GM10847 (cell line): ENCODE data around the gene FAM234B.

Source experiments
- POLR2A ChIP-seq: IDR thresholded peaks from 2 replicates; pipeline ENCODE4 v1.6.1; 2011; ENCODE audit not compliant: insufficient read length; ENCODE audit errors: extremely low read depth

FAM234B gene

GRCh38 chr12:13093848-13094220 is 49.7 kb downstream of the FAM234B start:
- TF ChIP-seq POLR2A: no peak

GRCh38 chr12:13094367-13094766 is 50.2 kb downstream of the FAM234B start:
- no peak for TF ChIP-seq POLR2A

DNA sequence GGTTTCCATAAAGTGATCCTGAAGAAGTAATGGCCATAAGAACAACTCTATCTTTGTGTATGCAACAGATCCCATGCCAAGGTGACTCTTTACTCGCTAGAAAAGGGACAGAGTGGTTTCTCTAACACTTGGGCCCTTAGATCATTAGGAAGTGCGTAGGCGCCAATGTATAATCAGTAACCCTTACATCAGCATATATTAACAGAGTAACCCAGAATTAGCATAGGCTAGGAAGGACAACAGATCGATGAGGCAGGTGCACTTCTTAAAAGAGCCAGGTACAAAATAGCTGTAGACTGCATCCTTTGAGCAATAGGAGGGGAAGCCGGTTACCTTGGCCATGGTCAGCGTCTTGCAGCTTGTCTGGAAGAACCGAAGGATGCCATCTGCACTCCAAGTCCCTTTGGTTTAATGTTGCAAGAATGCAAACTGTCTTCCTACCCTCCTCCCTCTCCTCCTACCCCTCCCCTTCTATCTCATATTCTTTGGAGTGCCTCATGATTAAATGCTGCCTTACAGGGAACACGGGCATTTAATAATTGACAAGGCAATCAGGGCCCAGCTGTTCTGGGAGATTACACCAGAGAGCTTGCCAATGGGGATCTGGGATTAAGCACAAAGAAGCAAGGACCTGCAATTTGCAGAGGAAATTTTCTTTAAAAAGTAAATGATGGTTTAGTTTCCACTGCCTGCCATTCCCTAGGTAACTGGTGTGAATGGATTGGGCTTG is 51.2 kb downstream of the FAM234B start:
- TF ChIP-seq POLR2A: no peak

DNA sequence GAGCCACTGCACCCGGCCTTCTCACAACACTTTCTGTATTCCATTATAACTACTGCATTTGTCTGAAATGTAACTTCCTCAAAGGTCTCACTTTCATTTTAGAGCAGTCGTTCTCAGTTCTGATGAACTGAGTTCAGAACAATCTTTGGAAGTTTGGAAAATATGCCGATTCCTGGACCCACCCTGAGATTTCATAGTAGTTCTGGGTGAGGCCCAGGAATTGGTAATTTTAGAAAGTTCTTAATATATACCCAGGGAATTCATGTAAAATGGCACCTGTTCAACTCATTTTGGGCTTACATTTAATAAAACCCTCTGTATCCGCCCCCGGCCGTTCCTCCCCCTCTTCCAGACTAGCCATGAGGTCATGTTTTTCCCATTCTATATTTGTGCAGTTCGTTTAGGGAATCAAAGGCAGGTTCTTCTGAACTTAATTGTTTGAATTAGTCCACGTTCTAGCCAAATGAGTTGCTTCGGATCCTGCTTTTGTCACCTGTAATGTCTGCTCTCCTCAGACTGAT is 53.4 kb downstream of the FAM234B start:
- TF ChIP-seq POLR2A: no peak

- no peak for TF ChIP-seq POLR2A
Measured at GRCh38 chr12:13099066-13099843, 55.1 kb downstream of the FAM234B start.

- no peak for TF ChIP-seq POLR2A
Measured at GRCh38 chr12:13099844-13100604, 55.8 kb downstream of the FAM234B start.

GRCh38 chr12:13100605-13100881 is 56.4 kb downstream of the FAM234B start:
- TF ChIP-seq POLR2A: no peak

- TF ChIP-seq POLR2A: peak; percentile 6
Measured at GRCh38 chr12:13100882-13101769, 56.9 kb downstream of the FAM234B start.

DNA sequence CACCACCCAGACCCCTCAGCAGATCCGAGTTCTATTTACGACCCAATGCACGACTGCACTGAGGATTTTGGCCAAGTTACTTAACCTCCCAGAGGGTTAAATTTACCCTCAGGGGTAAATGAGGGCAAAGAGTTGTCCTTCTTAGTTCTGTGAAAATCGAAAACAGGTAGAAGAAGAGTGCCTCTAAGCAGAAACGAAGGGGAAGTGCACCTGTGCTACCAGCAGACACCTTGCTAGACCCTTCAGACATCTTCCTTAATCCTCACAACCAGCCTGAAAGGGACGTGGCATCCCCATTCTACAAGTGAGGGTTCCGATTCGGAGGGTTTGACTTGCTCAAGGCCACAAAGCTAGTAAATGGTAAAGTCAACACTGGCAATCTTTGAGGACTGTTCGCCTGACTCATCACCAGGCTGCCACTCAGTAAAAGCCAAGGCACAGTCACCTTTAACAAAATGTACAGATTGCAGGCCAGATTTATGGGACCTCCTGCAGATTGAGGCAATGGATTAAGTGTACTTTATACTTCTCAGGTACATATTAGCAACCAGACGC is 57.7 kb downstream of the FAM234B start:
- TF ChIP-seq POLR2A: no peak

GRCh38 chr12:13102461-13103195 is 58.4 kb downstream of the FAM234B start:
- TF ChIP-seq POLR2A: no peak

GRCh38 chr12:13103391-13104033 is 59.3 kb downstream of the FAM234B start, which contains the start of gene GSG1:
Gene GSG1 (minus strand): TSS chr12:13103667. CDS start chr12:13103512, 155 bp downstream.
- TF ChIP-seq POLR2A: no peak

GRCh38 chr12:13104409-13104808 is 60.2 kb downstream of the FAM234B start:
- TF ChIP-seq POLR2A: no peak

GRCh38 chr12:13105781-13106180 is 61.6 kb downstream of the FAM234B start:
- no peak for TF ChIP-seq POLR2A

GRCh38 chr12:13106666-13107065 is 62.5 kb downstream of the FAM234B start:
- no peak for TF ChIP-seq POLR2A

DNA sequence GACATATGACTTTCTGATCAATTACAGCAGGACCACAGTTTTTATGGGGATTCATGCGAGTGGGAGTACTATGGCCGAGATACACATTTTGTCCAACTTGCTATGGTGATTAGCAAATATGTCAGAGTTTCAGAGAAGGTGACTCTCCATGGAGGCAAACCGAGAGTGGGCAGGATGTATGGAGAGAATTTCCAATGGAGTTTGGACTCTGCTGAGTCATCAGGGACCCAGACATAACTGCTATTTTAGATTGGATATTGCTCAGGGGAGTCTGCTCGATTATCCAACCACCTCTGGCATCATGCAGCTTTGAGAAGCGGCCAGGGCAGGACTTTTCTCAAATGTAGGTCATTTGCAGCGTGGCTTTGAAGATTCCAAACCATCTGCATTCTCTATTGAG is 68.8 kb downstream of the FAM234B start:
- TF ChIP-seq POLR2A: no peak
